Loucy (cell line): Measurements from ENCODE around the gene ESPL1.

Experiments
- H2AFZ ChIP-seq: fragments of 200-600 bp; sonication (generic); 2 replicates; pipeline ENCODE4 v1.6.0; 2016; ENCODE audit warnings: antibody characterized with exemption, mild to moderate bottlenecking, low read length, moderate library complexity
- H3F3A ChIP-seq: fragments of 200-600 bp; 2 replicates; pipeline ENCODE4 v1.6.0; 2016; ENCODE audit warnings: antibody characterized with exemption, low read depth, mild to moderate bottlenecking
- H3K27me3 ChIP-seq: fragments of 200-600 bp; sonication (generic); 2 replicates; pipeline ENCODE4 v1.6.1; 2014; ENCODE audit warnings: low read length, mild to moderate bottlenecking; ENCODE audit not compliant: insufficient read depth, poor library complexity, severe bottlenecking
- H3K36me3 ChIP-seq: fragments of 200-600 bp; sonication (generic); 2 replicates; pipeline ENCODE4 v1.6.1; 2016; ENCODE audit warnings: low read length; ENCODE audit not compliant: insufficient read depth
- H3K4me1 ChIP-seq: fragments of 200-600 bp; sonication (generic); 2 replicates; pipeline ENCODE4 v1.5.1; 2014; ENCODE audit warnings: low read length, mild to moderate bottlenecking; ENCODE audit not compliant: insufficient read depth, poor library complexity, severe bottlenecking
- H3K4me2 ChIP-seq: fragments of 200-600 bp; sonication (generic); 2 replicates; pipeline ENCODE4 v1.6.0; 2014; ENCODE audit warnings: antibody characterized with exemption, low read length, low read depth, mild to moderate bottlenecking; ENCODE audit not compliant: poor library complexity, severe bottlenecking
- H3K4me3 ChIP-seq: fragments of 200-600 bp; sonication (generic); 2 replicates; pipeline ENCODE4 v1.5.1; 2014; ENCODE audit warnings: low read length, mild to moderate bottlenecking, mixed read lengths; ENCODE audit not compliant: poor library complexity, severe bottlenecking
- H3K79me2 ChIP-seq: fragments of 200-600 bp; sonication (generic); 2 replicates; pipeline ENCODE4 v1.6.1; 2014; ENCODE audit warnings: low read length; ENCODE audit not compliant: insufficient read depth
- H3K9ac ChIP-seq: fragments of 200-600 bp; sonication (generic); 2 replicates; pipeline ENCODE4 v1.6.0; 2014; ENCODE audit warnings: mild to moderate bottlenecking, low read depth, low read length, moderate library complexity; ENCODE audit not compliant: poor library complexity, severe bottlenecking
- H3K9me2 ChIP-seq: fragments of 200-600 bp; sonication (generic); replicated peaks from 2 replicates; pipeline ENCODE4 v1.6.1; 2016; ENCODE audit warnings: low read depth, low read length, mixed read lengths
- H3K9me3 ChIP-seq: fragments of 200-600 bp; sonication (generic); 2 replicates; pipeline ENCODE4 v1.6.1; 2014; ENCODE audit warnings: mild to moderate bottlenecking, antibody characterized with exemption, low read length, low read depth; ENCODE audit not compliant: insufficient read depth
- H4K20me1 ChIP-seq: fragments of 200-600 bp; sonication (generic); 2 replicates; pipeline ENCODE4 v1.6.0; 2014; ENCODE audit warnings: antibody characterized with exemption, low read length, mild to moderate bottlenecking; ENCODE audit not compliant: insufficient read depth, poor library complexity, severe bottlenecking
- CTCF ChIP-seq: fragments of 200-600 bp; sonication (generic); conservative IDR thresholded peaks from 2 replicates; pipeline ENCODE4 v1.5.1; 2014; ENCODE audit warnings: mild to moderate bottlenecking, antibody characterized with exemption, low read length
- EZH2phosphoT487 ChIP-seq: fragments of 200-600 bp; IDR thresholded peaks from 2 replicates; pipeline ENCODE4 v1.6.1; 2018; ENCODE audit warnings: antibody characterized with exemption, mild to moderate bottlenecking, moderate library complexity, borderline replicate concordance

The ESPL1 gene

DNA sequence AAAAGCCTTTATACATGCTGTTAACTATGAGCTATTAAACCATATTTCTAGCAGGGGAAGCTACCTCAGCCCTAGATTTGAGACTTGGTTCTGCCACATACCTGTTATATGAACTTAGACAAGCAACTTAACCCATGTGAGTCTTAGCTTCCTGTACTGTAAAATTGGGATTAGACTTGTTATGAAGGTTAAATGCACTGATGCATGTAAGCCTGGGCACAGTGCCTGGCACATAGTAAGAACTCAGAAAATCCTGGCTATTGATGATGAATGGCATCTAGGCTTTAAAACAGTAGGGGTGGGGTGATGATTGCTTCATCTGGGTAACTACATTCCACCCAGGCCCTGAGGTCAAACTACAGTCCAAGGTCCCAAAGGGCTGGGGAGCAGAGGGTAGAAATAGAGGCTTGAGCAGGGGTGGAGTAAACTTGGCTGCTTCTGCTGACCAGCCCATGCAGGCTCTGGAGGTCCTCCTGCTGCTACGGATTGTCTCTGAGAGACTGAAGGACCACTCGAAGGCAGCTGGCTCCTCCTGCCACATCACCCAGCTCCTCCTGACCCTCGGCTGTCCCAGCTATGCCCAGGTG is 11.3 kb downstream of the ESPL1 start:
- Histone ChIP-seq H3K9ac (no peak overlapping the region), H3K4me2 (no peak overlapping the region), H2AFZ (no peak overlapping the region), H3K79me2 (no peaks in the 10 kb centered on the region), H3K4me1 (no peaks in the 10 kb centered on the region), H3K36me3 (peaks cover 70% of the 10 kb centered on the region; the same call in 1 of the 2 replicates), H4K20me1 (no peaks in the 10 kb centered on the region), H3K4me3 (no peak overlapping the region), H3F3A (no peaks in the 10 kb centered on the region), H3K9me2 (no peaks in the 10 kb centered on the region), H3K27me3 (no peaks in the 10 kb centered on the region), H3K9me3 (no peaks in the 10 kb centered on the region)
- TF ChIP-seq CTCF = no peak

DNA sequence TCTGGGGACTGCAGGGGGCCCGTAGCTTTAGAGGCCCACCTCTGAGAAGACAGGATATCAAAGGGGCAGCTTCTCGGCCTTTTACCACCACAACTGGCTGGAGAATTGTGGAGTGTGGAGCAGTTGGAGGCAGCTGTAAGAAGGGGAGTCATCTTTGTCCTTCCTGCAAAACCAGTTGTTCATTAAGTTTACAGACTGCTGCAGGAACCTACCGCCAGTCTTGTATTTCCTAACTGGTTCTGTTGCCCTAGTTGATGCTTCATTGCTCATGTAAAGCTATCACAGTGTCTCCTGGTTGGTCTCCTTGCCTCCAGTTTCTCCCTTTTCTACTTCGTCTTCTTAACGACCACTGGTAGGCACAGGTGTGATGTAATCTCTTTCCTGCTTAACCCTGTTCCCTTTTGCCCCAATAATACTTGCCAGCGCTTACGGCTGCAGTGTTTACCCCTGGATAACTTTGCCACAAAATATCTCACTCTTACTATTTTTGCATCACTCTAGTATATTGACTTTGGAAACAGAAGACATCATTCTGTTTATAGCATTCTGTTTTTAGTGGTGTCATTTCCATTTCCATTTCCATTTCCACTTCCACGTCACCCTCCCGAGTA is 11.9 kb downstream of the ESPL1 start:
- Histone ChIP-seq H3K36me3 (peaks cover 74% of the 10 kb centered on the region; the same call in 1 of the 2 replicates), H3K9ac (no peak overlapping the region), H4K20me1 (no peaks in the 10 kb centered on the region), H3K9me3 (no peaks in the 10 kb centered on the region), H3K4me3 (no peak overlapping the region), H2AFZ (no peak overlapping the region), H3F3A (no peaks in the 10 kb centered on the region), H3K79me2 (no peaks in the 10 kb centered on the region), H3K9me2 (no peaks in the 10 kb centered on the region), H3K4me2 (no peak overlapping the region), H3K4me1 (no peaks in the 10 kb centered on the region), H3K27me3 (no peaks in the 10 kb centered on the region)
- TF ChIP-seq EZH2phosphoT487 = no peak
- TF ChIP-seq CTCF = no peak

DNA sequence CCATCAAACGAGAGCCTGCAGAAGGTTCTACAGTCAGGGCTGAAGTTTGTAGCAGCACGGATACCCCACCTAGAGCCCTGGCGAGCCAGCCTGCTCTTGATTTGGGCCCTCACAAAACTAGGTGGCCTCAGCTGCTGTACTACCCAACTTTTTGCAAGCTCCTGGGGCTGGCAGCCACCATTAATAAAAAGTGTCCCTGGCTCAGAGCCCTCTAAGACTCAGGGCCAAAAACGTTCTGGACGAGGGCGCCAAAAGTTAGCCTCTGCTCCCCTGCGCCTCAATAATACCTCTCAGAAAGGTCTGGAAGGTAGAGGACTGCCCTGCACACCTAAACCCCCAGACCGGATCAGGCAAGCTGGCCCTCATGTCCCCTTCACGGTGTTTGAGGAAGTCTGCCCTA is 18.3 kb downstream of the ESPL1 start:
- H3F3A ChIP-seq = no peaks in the 10 kb centered on the region
- H2AFZ ChIP-seq = no peak overlapping the region
- no peak overlapping the region for H3K9ac ChIP-seq
- H3K27me3 ChIP-seq = no peaks in the 10 kb centered on the region
- peaks cover 66% of the 10 kb centered on the region; the same call in 1 of the 2 replicates for H3K36me3 ChIP-seq
- H3K4me2 ChIP-seq = no peak overlapping the region
- no peak for TF ChIP-seq EZH2phosphoT487
- TF ChIP-seq CTCF = no peak
- no peaks in the 10 kb centered on the region for H3K79me2 ChIP-seq
- H3K4me3 ChIP-seq = no peak overlapping the region
- no peaks in the 10 kb centered on the region for H4K20me1 ChIP-seq
- no peaks in the 10 kb centered on the region for H3K9me3 ChIP-seq
- H3K9me2 ChIP-seq = no peaks in the 10 kb centered on the region
- no peaks in the 10 kb centered on the region for H3K4me1 ChIP-seq
